GM12864 (cell line): ENCODE results near the gene VAV3.

Experiments used
- DNase-seq: peaks from one replicate; pipeline ENCODE4 v3.0.0-alpha.2; 2011; ENCODE audit warnings: low read depth
- H3K4me3 ChIP-seq: 2 replicates; pipeline ENCODE4 v1.5.1; 2011; ENCODE audit warnings: mild to moderate bottlenecking, low read depth, low read length, control low read depth
- TF ChIP-seq, protein P1 (sequence below): IDR thresholded peaks from 2 replicates; pipeline ENCODE4 v1.5.1; 2011; ENCODE audit warnings: low read depth, mild to moderate bottlenecking, moderate library complexity, low read length, control low read depth, inconsistent platforms; ENCODE audit errors: missing control alignments

Gene VAV3

DNA sequence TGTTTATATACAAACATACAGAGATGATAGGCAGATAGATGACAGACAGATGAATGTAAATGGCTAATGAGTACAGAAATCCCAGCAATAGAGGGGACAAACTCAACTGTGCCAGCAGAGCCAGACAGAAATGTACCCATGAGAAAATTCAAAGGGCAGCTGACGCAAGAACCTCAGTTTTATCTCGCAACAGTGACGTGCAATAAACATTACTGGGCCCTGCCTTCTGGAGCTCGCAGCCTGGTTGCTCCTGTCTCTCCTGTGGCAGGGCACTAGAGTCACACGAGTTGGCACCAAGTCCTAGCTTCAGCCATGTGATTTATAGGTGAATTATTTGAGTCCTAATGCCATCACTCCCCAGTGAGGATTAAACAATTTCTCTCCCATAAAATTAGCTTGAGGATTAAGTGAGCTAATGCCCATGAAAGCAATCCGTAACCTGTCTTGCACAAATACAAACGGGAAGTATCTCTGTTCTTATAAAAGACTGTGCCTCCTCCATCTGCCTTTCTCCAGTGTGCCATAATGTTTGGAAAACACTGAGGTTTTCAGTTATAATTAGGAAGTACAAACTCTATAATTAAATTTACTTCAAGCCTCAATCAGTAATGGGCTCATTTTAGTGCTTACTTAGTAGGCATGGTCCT, 50.7 kb downstream of the VAV3 start:
- no peak overlapping the region for H3K4me3 ChIP-seq
- DNase-seq, result no peak
- TF ChIP-seq, protein P1, sequence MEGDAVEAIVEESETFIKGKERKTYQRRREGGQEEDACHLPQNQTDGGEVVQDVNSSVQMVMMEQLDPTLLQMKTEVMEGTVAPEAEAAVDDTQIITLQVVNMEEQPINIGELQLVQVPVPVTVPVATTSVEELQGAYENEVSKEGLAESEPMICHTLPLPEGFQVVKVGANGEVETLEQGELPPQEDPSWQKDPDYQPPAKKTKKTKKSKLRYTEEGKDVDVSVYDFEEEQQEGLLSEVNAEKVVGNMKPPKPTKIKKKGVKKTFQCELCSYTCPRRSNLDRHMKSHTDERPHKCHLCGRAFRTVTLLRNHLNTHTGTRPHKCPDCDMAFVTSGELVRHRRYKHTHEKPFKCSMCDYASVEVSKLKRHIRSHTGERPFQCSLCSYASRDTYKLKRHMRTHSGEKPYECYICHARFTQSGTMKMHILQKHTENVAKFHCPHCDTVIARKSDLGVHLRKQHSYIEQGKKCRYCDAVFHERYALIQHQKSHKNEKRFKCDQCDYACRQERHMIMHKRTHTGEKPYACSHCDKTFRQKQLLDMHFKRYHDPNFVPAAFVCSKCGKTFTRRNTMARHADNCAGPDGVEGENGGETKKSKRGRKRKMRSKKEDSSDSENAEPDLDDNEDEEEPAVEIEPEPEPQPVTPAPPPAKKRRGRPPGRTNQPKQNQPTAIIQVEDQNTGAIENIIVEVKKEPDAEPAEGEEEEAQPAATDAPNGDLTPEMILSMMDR, result no peak

- TF ChIP-seq, protein P1, result no peak
- no peak overlapping the region for H3K4me3 ChIP-seq
- DNase-seq, result no peak
These were observed 52.3 kb downstream of the VAV3 start for GRCh38 chr1:107912656-107913055.

DNA sequence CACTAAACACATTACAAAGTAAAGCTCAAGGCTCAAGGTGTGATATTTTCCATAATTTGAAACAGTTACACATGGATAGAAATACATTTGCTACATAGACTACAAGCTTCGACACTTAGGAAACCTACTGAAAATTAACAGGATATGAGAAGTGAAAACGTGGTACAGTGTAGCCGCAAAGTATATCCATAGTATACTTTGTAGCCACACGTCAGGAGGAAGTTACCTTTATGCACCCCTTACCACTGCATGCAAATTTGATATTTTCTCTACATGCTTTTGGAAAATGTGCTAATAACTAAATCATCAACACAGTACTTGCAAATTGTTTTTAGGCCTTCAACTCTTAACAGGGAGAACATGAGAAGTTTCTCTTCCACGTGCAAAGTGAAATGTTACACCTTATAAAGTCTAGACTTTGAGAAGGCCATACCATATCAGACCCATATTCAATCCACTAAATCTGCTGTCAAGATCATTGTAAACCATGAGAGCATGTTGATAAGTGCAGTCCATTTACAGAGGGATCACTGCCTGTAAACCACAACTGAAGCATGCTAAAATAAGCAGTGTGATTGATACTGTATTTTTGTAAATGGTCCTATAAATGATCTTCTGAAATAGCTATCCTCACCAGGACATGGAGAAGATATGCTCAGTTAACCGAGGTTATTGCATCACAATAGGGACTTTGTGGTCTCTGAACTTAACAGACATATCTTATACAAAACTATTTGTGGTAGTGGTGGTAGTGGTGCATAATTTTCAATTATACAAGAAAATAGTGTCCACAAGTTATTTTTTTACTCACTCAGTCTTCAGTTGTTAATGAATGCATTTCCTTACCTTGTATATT, 64.7 kb downstream of the VAV3 start:
- no peak for DNase-seq
- TF ChIP-seq, protein P1, result no peak

GRCh38 chr1:107899655-107900054, 65.3 kb downstream of the VAV3 start:
- TF ChIP-seq, protein P1, result no peak

More for the DNA sequence above, 64.7 kb downstream of the VAV3 start:
- no peak overlapping the region for H3K4me3 ChIP-seq

GRCh38 chr1:107897438-107898345, 67.3 kb downstream of the VAV3 start:
- DNase-seq, result no peak
- TF ChIP-seq, protein P1, result no peak
- H3K4me3 ChIP-seq, result no peak overlapping the region

More at GRCh38 chr1:107899655-107900054, 65.3 kb downstream of the VAV3 start:
- no peak overlapping the region for H3K4me3 ChIP-seq
- DNase-seq, result no peak

- TF ChIP-seq, protein P1, result no peak
- no peak for DNase-seq
- no peak overlapping the region for H3K4me3 ChIP-seq
These were observed 68.0 kb downstream of the VAV3 start for GRCh38 chr1:107896936-107897335.
